Activated naive CD4-positive, alpha-beta T cell (primary cell): ENCODE measurements around the gene LCLAT1.
A peak's percentile ranks its signal among the peaks of the same experiment; 100 is the strongest.

Source experiments
- DNase-seq, 4 experiments: peaks; one replicate each; lab custom pipeline; 2025; lab: John Stamatoyannopoulos, UW

Gene LCLAT1

GRCh38 chr2:30447149-30448045 lies at the start of gene LCLAT1:
Gene LCLAT1, plus strand, starts transcription at chr2:30447246. Its CDS starts 78,345 bp downstream, at chr2:30525591.
- DNase-seq = peak; percentile 53 to 70 (median 60)

- DNase-seq = no peak
Measured at GRCh38 chr2:30398084-30398873, 48.8 kb upstream of the LCLAT1 start.

- DNase-seq = no peak
Measured at GRCh38 chr2:30400151-30400954, 46.7 kb upstream of the LCLAT1 start.

DNA sequence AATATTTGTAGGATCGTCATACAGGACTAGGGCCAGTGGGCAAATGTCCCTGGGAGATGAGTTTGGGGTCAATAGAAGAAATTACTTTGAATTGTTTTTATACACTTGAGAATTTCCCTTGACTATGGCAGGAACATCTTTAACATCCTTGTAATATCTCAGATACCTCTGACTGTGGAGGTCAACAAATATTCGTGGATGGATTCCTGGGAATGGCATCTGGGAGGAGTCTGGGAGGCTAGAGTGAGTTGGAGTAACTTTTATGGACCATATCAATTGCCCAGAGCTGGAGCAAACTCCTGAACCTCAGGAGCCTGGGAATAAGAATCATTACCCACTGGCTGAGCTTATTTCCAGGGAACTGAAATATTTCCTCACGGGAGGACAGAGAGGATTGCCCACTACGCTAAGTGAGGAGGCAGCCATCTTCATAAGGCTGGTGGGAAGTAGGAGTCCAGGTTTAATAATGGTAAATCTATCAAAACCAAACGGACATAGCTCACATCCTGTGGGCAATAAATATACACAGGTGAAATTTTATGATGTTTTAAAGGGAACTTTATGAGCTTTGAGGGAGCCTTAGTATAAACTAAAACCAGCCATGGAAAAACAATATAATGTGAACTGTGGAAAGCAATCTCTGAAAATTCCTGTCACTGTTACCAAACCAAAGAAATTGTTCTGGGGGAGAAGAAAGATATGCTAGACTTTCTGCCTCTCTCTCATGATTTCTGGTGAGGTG lies 44.4 kb upstream of the LCLAT1 start:
- DNase-seq = no peak

- DNase-seq = no peak
Measured at GRCh38 chr2:30403592-30404312, 43.3 kb upstream of the LCLAT1 start.

GRCh38 chr2:30404319-30405259 lies 42.5 kb upstream of the LCLAT1 start:
- no peak for DNase-seq

DNA sequence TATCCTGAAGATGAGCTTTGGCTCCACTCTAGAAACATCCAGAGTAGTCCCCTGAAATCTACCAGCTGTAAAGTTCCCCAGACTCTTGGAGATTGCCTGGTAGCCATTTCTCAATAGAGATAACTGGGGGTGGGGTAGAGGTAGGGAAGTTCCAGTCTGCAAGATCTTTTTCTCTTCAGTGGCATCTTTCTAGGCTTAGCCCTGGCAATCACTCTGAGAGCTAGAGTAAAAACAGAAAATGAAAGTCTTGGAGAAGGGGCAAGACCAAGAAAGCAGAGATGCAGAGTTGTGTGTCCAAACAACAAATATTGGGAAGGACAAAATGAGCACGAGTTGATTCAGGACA lies 41.8 kb upstream of the LCLAT1 start:
- DNase-seq = no peak

DNA sequence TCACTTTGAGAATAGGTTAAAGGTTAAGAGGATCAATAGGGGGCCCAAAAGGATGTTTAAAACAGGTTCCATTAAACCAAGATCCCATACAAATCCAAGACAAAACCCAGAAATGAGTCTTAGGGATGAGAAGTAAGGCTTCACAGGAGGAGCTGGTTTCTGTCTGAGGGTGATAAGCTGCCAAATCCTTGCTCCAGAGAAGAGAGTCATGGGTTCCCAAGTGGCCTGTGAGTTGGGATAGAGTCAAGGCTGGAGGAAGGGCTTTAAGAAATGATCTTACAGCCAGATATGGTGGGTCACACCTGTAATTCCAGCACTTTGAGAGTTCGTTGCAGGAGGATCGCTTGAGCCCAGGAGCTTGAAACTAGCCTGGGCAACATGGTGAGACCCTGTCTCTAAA lies 40.2 kb upstream of the LCLAT1 start:
- no peak for DNase-seq

DNA sequence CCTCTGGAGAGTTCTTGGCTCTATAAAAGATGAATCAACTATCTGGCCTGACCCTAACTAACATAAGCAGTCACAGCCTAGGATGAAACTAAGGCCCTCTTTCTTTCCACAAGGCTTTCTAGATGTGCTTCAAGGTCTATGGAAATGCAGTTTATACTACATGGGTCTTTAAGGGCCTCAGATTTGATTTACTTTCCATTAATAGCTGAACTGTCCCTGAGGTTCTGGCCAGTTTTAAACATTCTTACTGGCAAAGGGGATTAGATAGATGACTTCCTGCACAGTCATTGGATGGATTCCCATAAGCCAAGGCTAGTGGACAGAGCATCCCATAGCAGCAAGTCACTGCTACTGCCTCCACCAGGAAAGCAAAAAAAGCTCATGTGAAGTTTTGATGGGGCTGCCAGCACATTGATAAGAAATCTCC lies 38.1 kb upstream of the LCLAT1 start:
- no peak for DNase-seq

DNA sequence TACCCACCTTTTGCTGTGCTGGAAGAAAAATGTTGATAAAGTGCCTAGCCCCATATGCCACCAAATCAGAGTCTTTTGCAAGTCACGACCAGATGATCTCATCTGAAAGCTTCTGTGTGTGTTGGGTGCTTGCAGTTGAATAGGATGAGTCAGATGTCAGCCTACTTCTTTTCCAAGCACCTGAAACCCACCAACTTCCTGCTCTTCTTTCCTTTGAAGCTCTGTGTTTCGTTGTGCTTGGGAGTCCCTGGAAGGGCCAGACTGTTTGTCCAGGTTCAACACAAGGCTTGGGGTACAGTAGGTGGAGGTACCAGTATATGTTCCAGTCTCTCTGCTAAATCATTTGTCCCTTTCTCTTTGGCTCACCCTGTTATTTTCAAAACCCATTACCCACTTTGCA lies 36.8 kb upstream of the LCLAT1 start:
- DNase-seq = no peak

DNA sequence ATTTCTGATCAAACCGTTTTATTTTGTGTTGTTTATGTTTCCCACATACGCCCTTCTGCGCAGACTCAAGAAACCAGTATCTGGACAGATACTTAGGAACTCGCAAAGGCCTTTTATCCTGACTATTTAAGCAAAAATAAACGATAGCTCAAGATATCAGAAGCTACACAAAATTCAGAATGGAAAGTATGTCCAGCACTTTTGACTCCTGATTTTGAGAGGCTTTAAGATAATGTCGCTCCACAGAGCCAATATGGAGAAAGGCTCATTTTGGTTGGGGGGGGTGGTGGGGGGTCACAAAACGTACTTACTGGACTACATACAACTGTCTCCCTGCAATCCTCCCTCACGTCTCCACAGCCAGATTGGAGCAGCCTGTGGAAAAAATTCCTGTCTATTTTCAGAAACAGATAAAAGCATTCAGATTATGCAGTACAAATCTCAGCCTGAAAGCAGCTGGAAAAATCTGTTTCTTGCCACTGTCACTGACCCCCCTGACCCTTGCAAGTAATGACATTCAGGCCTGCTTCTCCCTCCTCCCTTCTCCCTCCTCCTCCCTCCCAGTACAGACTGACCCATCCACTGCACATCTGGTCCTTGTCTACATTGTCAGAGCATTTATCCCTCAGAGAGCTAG lies 34.9 kb upstream of the LCLAT1 start:
- no peak for DNase-seq

DNA sequence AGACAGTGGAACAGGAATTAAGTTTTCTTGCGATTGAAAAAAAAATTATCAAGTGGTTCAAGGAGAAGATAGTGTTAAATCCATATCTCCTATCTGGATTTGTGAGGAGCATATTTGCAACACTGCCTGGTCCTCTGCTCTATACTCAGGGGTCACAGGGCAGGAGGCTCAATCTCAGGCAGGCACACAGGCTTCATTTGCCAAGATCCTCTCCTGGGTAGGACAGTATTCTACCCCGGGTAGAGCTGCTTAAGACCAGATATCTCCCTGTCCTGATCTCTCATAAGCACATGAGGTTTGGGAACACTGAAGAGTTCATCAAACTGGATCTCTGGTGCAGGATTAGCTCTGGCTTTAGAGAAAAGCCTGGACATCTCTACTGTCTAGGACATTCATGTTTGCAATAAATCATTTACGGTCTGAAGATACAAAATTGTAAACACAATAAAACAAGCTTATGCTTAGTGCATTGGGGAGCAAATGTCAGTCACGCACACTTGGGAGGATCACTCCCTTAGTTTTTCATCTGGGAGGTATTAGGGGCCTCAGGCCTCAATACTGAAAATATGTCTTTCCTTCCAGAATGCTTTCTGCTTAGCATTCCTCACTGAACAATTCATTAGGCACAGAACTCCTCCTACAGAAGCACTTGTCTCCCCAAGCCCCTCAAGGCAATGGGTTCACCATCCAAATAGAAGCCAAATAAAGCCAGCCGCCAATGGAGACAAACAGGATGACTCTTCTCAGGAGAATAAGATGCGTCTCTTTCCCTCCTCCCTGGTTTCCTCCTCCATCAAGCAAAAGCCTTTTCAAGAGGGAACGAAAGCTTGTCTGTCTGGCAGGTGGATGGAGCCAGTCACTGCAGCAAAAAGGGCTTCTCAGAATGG lies 34.1 kb upstream of the LCLAT1 start:
- no peak for DNase-seq

GRCh38 chr2:30414961-30415360 lies 32.1 kb upstream of the LCLAT1 start:
- DNase-seq = no peak

DNA sequence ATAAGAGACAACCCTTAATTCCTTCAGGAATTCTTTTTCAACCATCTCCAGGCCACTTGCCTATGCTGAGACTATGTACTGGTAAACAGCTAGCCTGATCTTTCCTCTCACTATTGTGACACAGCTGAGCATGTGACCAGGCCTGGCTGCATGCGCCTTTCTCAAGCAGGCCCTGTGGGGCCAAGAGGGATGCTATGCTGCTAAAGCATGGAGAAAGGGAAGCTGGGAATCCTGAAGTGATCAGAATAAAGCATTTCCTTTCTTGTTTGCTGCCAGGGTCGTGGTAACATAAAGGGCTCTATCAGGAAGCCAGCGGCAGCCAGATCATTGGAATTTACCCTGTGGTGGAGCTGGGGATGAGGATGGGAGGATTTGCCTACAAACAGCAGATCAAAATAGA lies 29.8 kb upstream of the LCLAT1 start:
- DNase-seq = no peak

DNA sequence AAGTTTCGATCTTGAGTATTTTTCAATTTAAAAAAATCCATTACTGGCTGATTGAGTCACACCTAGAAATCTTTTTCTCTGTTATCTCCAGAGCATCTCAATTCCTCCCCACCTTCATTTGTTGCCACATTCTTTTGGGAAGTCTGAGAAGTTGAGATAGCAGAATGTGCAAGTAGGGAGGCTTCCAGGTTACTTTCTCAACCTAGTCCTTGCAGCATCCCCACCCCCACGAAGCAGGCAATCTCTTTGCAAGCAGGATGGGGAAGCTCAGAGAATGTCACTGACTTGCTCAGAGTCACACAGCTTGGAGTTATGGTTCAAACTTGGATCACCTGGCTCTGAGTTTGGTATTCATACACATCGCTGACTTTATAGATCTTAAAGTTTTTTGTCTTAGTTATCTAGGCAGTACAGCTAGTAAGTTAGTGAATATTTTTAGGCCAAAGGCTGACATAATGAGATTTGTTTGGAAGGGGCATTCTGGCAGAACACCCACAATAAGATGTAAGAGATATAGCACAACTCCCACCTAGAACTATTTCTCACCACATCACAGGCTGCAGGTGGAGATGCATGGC lies 25.9 kb upstream of the LCLAT1 start:
- no peak for DNase-seq

GRCh38 chr2:30421604-30422443 lies 25.2 kb upstream of the LCLAT1 start:
- DNase-seq = no peak

DNA sequence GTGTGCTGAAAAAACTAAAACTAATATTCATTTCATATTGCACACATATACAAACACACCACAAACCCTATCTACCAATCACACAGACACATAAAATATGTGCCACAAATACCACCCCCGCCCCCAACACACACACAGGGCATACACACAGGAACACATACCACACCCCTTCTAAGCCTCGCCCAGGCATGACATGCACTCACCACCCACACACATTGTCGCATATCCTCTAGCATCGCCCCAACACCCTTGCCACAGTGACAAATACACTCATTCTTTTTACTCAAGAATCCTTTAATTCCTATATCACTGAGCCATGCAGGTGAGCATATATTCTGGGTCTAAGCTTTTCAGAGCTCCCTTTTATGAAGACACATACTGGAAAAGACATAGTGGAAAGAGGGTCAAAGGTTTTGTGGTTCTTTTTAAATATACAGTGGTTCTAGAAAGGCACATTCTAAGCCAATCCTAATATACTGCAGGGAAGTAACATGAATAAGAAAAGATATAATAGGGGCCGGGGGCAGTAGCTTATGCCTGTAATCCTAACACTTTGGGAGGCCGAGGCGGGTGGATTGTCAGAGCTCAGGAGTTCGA lies 24.5 kb upstream of the LCLAT1 start:
- DNase-seq = peak; percentile 26 to 52 (median 38)
